H9 (cell line): ENCODE results near the gene NUP88. TPM values are rescaled to one million over a fixed set of nuclear protein-coding genes. Genes with fewer than 3 reads are reported as not detected.

Source experiments
- DNase-seq: peaks from one replicate; pipeline ENCODE4 v3.0.0-alpha.2; 2017
- H2AFZ ChIP-seq: one replicate; pipeline ENCODE4 v1.6.1; 2013; ENCODE audit warnings: mild to moderate bottlenecking, low read length, control low read depth, moderate library complexity
- H2AK5ac ChIP-seq: 2 replicates; pipeline ENCODE4 v1.6.1; 2013; ENCODE audit warnings: low read length, control low read depth, mixed read lengths; ENCODE audit not compliant: insufficient read length
- H2BK120ac ChIP-seq: one replicate; pipeline ENCODE4 v1.6.1; 2013; ENCODE audit warnings: low read depth, mild to moderate bottlenecking, low read length, control low read depth, inconsistent platforms; ENCODE audit not compliant: poor library complexity, severe bottlenecking
- H2BK12ac ChIP-seq: 2 replicates; pipeline ENCODE4 v1.6.1; 2013; ENCODE audit warnings: low read length, control low read depth, mixed read lengths, low read depth; ENCODE audit not compliant: insufficient read length
- H2BK15ac ChIP-seq: 2 replicates; pipeline ENCODE4 v1.6.1; 2013; ENCODE audit warnings: low read depth, low read length, control low read depth
- H2BK20ac ChIP-seq: one replicate; pipeline ENCODE4 v1.6.1; 2013; ENCODE audit warnings: low read depth, mild to moderate bottlenecking, low read length, control low read depth, inconsistent platforms; ENCODE audit not compliant: poor library complexity, severe bottlenecking
- H2BK5ac ChIP-seq: 2 replicates; pipeline ENCODE4 v1.6.1; 2013; ENCODE audit warnings: low read length, control low read depth, mixed read lengths; ENCODE audit not compliant: insufficient read length
- H3K14ac ChIP-seq: 2 replicates; pipeline ENCODE4 v1.6.1; 2013; ENCODE audit warnings: low read length, control low read depth; ENCODE audit not compliant: insufficient read depth
- H3K18ac ChIP-seq: 2 replicates; pipeline ENCODE4 v1.6.1; 2013; ENCODE audit warnings: low read depth, mild to moderate bottlenecking, mixed read lengths, low read length, control low read depth; ENCODE audit not compliant: insufficient read length
- H3K23ac ChIP-seq: 2 replicates; pipeline ENCODE4 v1.6.1; 2013; ENCODE audit warnings: low read length, control low read depth, mixed read lengths, low read depth; ENCODE audit not compliant: insufficient read length
- H3K23me2 ChIP-seq: 2 replicates; pipeline ENCODE4 v1.6.1; 2013; ENCODE audit warnings: low read depth, mild to moderate bottlenecking, mixed read lengths, low read length, control low read depth; ENCODE audit not compliant: insufficient read length, poor library complexity, severe bottlenecking
- H3K27ac ChIP-seq: 2 replicates; pipeline ENCODE4 v1.5.1; 2013; ENCODE audit warnings: low read length, control low read depth, mixed read lengths, low read depth; ENCODE audit not compliant: insufficient read length
- H3K27me3 ChIP-seq: 2 replicates; pipeline ENCODE4 v1.6.1; 2013; ENCODE audit warnings: low read length, control low read depth, inconsistent platforms; ENCODE audit not compliant: insufficient read depth
- H3K4ac ChIP-seq: 2 replicates; pipeline ENCODE4 v1.6.1; 2013; ENCODE audit warnings: low read depth, mild to moderate bottlenecking, control low read depth, inconsistent platforms, low read length, moderate library complexity
- H3K4me1 ChIP-seq: 2 replicates; pipeline ENCODE4 v1.6.1; 2013; ENCODE audit warnings: low read length, control low read depth, inconsistent platforms; ENCODE audit not compliant: insufficient read depth
- H3K4me2 ChIP-seq: 2 replicates; pipeline ENCODE4 v1.6.1; 2013; ENCODE audit warnings: low read length, control low read depth, mixed read lengths; ENCODE audit not compliant: insufficient read length, insufficient read depth
- H3K56ac ChIP-seq: 2 replicates; pipeline ENCODE4 v1.6.1; 2013; ENCODE audit warnings: low read depth, mild to moderate bottlenecking, mixed read lengths, low read length, control low read depth; ENCODE audit not compliant: insufficient read length
- H3K79me1 ChIP-seq: 2 replicates; pipeline ENCODE4 v1.6.1; 2013; ENCODE audit warnings: low read depth, mild to moderate bottlenecking, moderate library complexity, low read length, control low read depth, inconsistent platforms; ENCODE audit not compliant: insufficient read depth, poor library complexity, severe bottlenecking
- H3K79me2 ChIP-seq: 2 replicates; pipeline ENCODE4 v1.6.1; 2013; ENCODE audit warnings: low read length, control low read depth, inconsistent platforms; ENCODE audit not compliant: insufficient read depth
- H3K9ac ChIP-seq: 2 replicates; pipeline ENCODE4 v1.6.1; 2013; ENCODE audit warnings: low read length, control low read depth, mixed read lengths; ENCODE audit not compliant: insufficient read length; ENCODE audit errors: extremely low read depth
- H3K9me3 ChIP-seq: one replicate; pipeline ENCODE4 v1.6.1; 2013; ENCODE audit warnings: low read depth, low read length, inconsistent platforms; ENCODE audit not compliant: control insufficient read depth
- H3T11ph ChIP-seq: one replicate; pipeline ENCODE4 v1.6.1; 2013; ENCODE audit warnings: mild to moderate bottlenecking, low read length, control low read depth, inconsistent platforms
- H4K20me1 ChIP-seq: one replicate; pipeline ENCODE4 v1.6.1; 2013; ENCODE audit not compliant: control insufficient read depth, insufficient read length, insufficient read depth
- H4K5ac ChIP-seq: 2 replicates; pipeline ENCODE4 v1.6.1; 2013; ENCODE audit warnings: low read depth, mild to moderate bottlenecking, mixed read lengths, low read length, control low read depth; ENCODE audit not compliant: insufficient read length
- H4K8ac ChIP-seq: replicated peaks from 2 replicates; pipeline ENCODE4 v1.6.1; 2013; ENCODE audit warnings: low read length, control low read depth, mixed read lengths, low read depth; ENCODE audit not compliant: insufficient read length
- H4K91ac ChIP-seq: 2 replicates; pipeline ENCODE4 v1.6.1; 2013; ENCODE audit warnings: low read depth, mild to moderate bottlenecking, moderate library complexity, mixed read lengths, low read length, control low read depth; ENCODE audit not compliant: insufficient read length
- H3K27ac Mint-ChIP-seq, 3 experiments: 2 replicates in 2 of 3; 3 replicates in 1 of 3; pipeline ENCODE4 v1.8.0; 2020 to 2021; ENCODE audit warnings: mixed read lengths in 3 of 3, mild to moderate bottlenecking in 1 of 3, moderate library complexity in 1 of 3
- H3K27me3 Mint-ChIP-seq: 2 replicates; pipeline ENCODE4 v1.8.0; 2021; ENCODE audit warnings: low read depth, mild to moderate bottlenecking, moderate library complexity, mixed read lengths
- H3K36me3 Mint-ChIP-seq, 3 experiments: 2 replicates in 2 of 3; 3 replicates in 1 of 3; pipeline ENCODE4 v1.8.0; 2020 to 2021; ENCODE audit warnings: low read depth in 3 of 3, mixed read lengths in 3 of 3; ENCODE audit not compliant: insufficient read depth in 1 of 3
- H3K4me1 Mint-ChIP-seq, 2 experiments: 2 replicates each; pipeline ENCODE4 v1.8.0; 2020; ENCODE audit warnings: mixed read lengths in 2 of 2
- H3K4me3 Mint-ChIP-seq, 2 experiments: 2 replicates in 1 of 2; 3 replicates in 1 of 2; pipeline ENCODE4 v1.8.0; 2020 to 2021; ENCODE audit warnings: mild to moderate bottlenecking in 2 of 2, mixed read lengths in 2 of 2, moderate library complexity in 1 of 2
- H3K9me3 Mint-ChIP-seq, 2 experiments: 2 replicates in 1 of 2; 3 replicates in 1 of 2; pipeline ENCODE4 v1.8.0; 2020; ENCODE audit warnings: mild to moderate bottlenecking in 2 of 2, mixed read lengths in 2 of 2, moderate library complexity in 1 of 2
- WGBS: extraction: QIAGEN DNeasy Blood & Tissue Kit; methylation state at CpG from one replicate; pipeline ENCODE4 v1.1.7; 2013; ENCODE audit warnings: missing lambda C conversion rate, low lambda C conversion rate, mixed read lengths; ENCODE audit not compliant: insufficient read length; ENCODE audit errors: extremely low coverage; 5-methylcytosine and 5-hydroxymethylcytosine counted together
- total RNA-seq: library from RNA; stranded (reverse); gene quantifications from 2 replicates; pipeline ENCODE4 v1.2.1, GENCODE V29; 2021
- TF ChIP-seq, protein P1 (sequence below): fragments of 200-600 bp; sonication (generic); conservative IDR thresholded peaks from 3 replicates; pipeline ENCODE4 v1.8.0; 2021; ENCODE audit warnings: antibody characterized with exemption, mild to moderate bottlenecking

Gene NUP88
- total RNA-seq, 1 experiment from 2014 or later = 98.2 TPM

DNA sequence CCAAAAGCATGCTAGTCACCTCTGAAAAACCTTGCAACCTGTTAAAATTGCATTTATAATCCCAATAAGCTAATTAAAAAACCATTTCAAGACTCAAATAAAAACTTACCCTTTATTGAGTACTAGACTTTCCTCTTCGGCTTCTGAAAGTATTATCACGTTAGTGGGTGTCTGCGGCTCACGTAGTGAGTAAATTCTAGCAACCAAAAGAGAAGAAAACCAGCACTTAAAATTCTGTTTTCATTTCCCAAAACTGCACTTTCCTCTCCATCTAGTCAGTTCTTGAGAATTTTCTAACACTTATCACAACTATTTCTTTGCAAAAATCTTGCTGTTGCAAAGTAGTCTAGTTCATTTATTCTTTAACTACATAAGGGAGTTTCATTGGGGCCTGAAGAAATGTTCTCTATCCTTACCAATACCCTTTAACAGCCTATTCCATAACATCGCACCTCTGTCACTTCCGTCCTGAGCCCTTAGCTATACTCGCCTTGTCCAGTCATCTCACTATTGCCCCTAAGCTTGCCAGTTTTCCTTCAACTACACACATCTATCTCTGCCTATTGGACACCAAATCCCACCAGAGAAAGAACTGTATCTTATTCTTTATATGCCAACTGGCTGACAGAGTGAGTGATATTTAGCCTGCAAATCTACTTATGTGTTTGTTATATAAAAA is 8.7 kb downstream of the NUP88 start:
- Mint-ChIP-seq H3K4me3 (no peak overlapping the region), H3K36me3 (peaks cover 25 to 53% (median 43%) of the 10 kb centered on the region in 3 experiments; a peak in 6 of 7 replicates), H3K27me3 (no peaks in the 10 kb centered on the region), H3K27ac (no peak overlapping the region; a peak in 2 of 7 replicates), H3K4me1 (no peaks in the 10 kb centered on the region), H3K9me3 (no peaks in the 10 kb centered on the region)
- H3K14ac ChIP-seq = no peak overlapping the region
- no peak overlapping the region for H2BK20ac ChIP-seq
- no peaks in the 10 kb centered on the region for H3K79me1 ChIP-seq
- no peak overlapping the region for H2BK5ac ChIP-seq
- no peak overlapping the region for H2BK15ac ChIP-seq
- H3K18ac ChIP-seq = no peak overlapping the region
- H4K20me1 ChIP-seq = no peaks in the 10 kb centered on the region
- H4K91ac ChIP-seq = no peak overlapping the region
- no peak overlapping the region for H2AK5ac ChIP-seq
- H3K4me2 ChIP-seq = no peak overlapping the region
- TF ChIP-seq, protein P1, sequence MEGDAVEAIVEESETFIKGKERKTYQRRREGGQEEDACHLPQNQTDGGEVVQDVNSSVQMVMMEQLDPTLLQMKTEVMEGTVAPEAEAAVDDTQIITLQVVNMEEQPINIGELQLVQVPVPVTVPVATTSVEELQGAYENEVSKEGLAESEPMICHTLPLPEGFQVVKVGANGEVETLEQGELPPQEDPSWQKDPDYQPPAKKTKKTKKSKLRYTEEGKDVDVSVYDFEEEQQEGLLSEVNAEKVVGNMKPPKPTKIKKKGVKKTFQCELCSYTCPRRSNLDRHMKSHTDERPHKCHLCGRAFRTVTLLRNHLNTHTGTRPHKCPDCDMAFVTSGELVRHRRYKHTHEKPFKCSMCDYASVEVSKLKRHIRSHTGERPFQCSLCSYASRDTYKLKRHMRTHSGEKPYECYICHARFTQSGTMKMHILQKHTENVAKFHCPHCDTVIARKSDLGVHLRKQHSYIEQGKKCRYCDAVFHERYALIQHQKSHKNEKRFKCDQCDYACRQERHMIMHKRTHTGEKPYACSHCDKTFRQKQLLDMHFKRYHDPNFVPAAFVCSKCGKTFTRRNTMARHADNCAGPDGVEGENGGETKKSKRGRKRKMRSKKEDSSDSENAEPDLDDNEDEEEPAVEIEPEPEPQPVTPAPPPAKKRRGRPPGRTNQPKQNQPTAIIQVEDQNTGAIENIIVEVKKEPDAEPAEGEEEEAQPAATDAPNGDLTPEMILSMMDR = no peak
- H3K23ac ChIP-seq = no peak overlapping the region
- H2BK12ac ChIP-seq = no peak overlapping the region
- no CpG with 5 or more reads among the region's 7 CpGs for WGBS
- H4K5ac ChIP-seq = no peak overlapping the region
- H4K8ac ChIP-seq = no peak overlapping the region
- no peak overlapping the region for H2BK120ac ChIP-seq
- no peak overlapping the region for H3K4ac ChIP-seq
- no peak overlapping the region for H3T11ph ChIP-seq
- no peaks in the 10 kb centered on the region for H3K9me3 ChIP-seq
- no peak overlapping the region for H3K56ac ChIP-seq
- no peaks in the 10 kb centered on the region for H3K27me3 ChIP-seq
- no peaks in the 10 kb centered on the region; the same call in 1 of the 2 replicates for H3K4me1 ChIP-seq
- H3K23me2 ChIP-seq = no peaks in the 10 kb centered on the region
- no peak overlapping the region for H3K27ac ChIP-seq
- DNase-seq = no peak
- no peak overlapping the region for H2AFZ ChIP-seq
- no peaks in the 10 kb centered on the region; the same call in 1 of the 2 replicates for H3K79me2 ChIP-seq
- no peak overlapping the region for H3K9ac ChIP-seq
